ENCODE results near the gene MRGPRE.

Gene MRGPRE

DNA sequence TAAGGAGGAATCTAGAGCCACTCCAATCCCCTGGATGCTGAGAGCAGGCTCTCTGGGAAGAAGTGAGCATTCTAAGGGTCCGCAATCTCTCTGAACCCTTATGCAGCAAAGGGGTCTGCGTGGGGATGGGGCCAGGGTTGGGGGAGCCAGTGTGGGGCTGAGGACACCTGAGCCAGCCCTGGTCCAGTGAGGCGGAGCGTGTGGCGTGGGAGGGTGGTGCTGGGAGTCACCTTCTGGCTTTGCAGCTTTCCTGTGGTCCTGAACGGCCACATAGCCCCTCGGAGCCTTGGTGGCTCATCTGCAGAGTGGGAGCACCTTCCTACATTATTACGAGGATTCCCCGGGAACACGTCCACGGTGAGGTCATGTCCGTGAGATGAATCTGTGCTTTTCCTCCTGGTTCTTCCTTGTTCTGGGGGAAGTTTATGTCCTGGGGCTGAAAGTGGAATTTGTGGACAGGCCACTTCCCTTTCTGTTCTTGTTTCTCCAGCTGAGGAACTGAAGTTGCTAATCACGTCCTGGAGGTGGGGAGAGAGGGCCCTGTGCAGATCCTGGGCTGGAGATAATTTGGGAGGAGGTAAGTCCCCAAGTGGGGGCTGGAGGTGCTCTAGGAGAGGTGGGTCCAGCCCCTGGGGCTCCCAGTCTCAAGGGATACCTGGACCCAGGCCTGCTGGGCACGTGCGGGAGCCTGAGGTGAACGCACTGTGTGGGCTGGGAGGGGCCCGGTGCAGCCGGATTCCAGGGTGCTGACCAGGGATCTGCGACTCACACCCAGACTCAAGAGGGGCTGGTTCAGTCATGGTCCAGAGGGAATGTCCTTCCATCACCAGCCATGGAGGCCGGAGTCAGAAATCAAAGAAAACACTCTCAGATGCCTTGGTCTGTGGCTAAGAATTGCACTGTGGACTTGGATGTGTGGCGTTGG is 6.1 kb downstream of the MRGPRE start:
- DNase-seq, result no peak

GRCh38 chr11:3225159-3225758 is 7.0 kb downstream of the MRGPRE start:
- DNase-seq, result no peak

DNA sequence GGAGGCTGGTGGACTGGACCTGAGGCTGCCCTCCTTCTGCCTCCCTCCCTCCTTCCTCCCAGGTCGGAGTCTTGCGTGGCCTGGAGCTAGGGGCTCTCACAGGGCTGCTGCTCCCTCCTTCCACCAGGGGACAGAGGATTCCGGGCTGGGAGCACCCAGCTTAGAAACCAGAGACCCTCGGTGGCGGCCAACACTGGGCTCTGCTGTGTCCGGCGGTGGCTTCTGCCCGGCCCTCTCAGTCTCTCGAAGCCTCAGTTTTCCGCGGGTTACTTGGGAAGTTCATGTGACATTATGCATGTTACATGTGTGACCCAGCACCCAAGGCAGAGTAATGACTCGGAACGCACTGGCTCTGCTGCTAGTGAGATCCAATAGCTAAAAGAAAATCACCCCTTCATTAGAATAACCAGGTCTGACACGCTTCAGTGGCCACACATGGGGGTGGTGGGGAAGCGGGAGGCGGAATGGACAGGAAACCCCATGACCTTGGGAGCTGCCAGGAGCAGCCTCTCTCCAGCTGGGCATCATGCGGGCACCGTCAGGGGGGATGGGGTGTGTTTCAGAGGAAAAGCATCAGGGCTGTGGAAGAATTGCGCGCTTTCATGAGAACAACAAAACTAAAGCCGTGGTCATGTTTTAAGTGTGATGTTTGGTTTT is 7.7 kb downstream of the MRGPRE start:
- no peak for DNase-seq

GRCh38 chr11:3223932-3224381 is 8.3 kb downstream of the MRGPRE start:
- no peak for DNase-seq

- DNase-seq, result no peak
Observed at GRCh38 chr11:3222941-3223915, 9.0 kb downstream of the MRGPRE start.

DNA sequence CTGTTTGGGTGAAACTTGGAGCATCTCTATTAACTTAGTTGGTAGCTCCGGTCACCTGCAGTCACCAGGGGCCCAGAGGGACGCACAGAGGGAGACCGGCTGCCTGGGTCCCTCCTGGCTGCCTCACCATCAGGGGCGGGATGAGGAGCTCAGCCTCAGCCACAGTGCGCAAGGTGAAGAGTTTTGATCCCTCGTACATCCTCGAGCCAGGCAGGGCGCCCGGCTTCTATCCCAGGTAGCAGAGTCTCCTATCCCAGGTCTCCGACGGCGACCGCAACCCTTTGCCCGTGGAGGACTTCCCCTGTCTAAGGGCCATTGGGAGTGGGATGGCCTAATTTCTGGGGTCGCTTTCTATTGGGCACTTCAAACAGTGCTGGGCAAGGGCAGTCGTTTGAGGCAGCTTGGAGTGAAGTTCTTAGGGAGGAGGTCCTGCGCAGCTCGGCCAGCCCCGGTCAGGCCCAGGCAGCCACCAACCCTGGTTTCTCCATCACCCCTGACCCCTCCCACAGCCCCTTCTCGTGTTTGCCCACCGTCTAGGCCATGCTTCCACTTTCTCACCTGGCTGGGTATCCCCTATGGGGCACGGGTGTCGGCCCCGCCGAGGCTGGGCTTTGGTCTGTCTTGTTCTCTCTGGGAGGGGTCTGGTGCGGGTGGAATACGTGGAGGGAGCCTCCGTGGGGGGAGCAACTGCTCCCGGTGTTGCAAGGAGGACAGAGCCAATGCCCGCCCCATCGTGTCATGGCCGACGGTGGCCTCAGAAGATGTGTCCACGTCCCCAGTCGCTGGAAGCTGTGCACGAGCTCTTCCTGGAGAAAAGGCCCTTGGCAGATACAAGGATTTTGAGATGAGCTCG is 10.0 kb downstream of the MRGPRE start:
- no peak for DNase-seq

DNA sequence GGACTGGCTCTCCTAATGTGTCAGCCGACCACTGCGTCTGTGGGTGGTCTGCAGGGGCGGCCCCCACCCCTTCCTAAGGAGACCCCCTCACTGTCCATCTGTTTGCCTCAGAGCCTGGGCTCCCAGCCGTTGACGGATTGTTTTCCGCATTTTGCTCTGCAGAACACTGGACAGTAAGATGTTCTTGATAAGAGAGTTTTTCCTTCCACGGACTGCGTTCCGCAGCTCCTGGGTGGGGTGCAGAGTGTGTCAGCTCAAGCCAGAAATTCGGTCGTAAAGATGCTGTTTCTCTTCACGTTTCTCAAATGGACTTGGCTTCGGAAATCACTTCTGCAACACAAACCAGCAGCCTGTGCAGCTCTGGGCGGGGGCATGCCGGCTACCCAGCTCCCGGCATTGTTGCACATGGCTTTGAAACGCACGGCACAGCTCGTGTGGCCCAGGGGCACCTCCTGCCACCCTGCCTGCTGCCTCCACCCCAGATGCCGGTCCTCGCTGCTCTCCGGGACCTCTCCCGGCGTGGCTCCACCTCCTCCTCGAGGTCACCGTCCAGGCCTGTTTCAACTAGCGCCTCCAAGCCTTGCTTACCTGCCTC is 10.7 kb downstream of the MRGPRE start:
- DNase-seq, result no peak

DNA sequence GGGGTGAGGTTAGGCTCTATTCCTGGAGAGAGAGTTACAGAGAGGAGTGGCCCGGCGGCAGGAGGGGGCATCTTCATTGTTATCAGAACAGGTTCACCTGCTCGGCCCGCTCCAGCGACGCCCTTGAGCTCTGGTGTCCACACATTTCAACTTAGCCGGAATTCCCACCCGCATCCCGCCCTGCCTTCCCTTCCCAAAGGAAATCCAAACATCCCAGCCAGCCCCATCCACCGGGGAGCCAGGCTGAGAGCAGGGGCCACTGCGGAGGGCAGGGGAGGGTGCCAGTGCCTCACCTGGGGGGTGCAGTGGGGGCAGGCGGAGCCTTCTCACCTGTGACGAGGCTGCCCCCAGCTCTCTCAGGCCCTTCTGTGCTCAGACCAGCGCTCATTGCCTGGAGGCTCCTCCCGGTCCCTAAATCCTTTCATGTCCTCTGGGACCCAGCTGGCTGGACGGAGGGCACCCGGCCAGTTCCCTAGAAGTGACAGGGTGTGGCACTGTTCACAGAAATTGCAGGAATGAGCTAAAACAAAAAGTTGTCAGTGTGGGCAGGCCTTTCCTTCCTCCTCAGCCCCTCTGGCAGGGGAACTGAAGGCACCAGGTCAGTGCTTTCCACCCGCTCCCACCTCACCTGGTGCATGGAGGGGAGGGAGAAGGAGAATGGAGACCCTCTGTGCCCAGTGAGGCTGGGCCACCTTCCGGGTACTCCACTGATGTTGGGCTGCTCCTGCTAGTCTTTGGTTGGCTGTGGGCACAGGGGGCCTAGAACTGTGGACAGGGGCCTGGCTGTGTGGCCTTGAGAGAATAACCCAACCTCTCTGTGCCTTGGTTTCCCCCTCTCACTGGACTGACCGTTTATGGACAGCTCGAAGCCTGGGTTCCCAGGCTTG is 11.5 kb downstream of the MRGPRE start:
- no peak for DNase-seq

DNA sequence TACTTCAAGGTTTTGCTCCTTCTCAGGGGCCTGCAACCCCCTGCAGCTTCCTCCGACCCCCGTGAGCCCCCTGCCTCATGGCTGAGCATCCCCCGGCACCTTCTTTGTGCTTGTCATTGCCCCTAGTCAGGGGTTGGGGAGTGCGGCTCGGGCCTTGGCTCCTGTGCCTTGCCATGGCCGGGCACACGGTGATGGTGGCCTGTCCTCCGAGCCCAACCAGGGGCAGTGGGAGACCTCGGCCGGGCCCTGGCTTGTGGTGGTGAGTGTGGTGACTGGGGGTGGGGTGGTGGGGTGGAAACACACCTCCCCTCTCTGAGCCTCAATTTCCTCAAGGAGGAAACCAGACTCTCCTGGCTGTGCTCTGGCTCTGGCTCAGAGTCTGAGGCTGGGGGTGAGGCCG is 12.1 kb downstream of the MRGPRE start:
- DNase-seq, result no peak

DNA sequence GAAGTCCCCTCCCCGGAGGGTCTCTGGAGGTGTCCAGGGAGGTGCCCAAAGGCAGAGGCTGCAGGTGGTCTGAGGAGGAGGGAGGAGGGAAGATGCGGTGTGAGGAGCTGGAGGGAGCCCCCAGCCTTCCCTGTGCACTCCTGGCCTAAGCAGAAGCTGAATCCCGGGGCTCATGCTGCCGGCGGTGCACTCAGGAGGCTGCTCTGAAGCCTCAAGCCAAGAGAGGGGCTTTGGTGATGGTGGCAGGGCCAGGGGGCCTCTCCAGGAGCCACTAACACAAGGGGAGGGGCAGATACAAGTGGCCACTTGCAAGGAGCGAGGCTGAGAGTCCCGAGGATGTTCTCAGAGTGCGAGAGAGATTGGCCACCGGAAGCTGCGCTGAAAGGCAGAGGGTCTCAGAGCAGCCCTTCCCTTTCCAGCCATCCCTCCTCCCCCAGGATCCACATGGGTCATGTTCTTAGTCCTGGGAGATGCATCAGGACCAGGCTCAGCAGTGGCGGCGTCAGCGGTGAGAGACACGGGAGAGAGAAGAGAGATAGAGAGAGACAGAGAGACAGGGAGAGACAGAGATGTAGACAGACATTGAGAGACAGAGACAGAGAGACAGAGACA is 12.8 kb downstream of the MRGPRE start:
- no peak for DNase-seq

DNA sequence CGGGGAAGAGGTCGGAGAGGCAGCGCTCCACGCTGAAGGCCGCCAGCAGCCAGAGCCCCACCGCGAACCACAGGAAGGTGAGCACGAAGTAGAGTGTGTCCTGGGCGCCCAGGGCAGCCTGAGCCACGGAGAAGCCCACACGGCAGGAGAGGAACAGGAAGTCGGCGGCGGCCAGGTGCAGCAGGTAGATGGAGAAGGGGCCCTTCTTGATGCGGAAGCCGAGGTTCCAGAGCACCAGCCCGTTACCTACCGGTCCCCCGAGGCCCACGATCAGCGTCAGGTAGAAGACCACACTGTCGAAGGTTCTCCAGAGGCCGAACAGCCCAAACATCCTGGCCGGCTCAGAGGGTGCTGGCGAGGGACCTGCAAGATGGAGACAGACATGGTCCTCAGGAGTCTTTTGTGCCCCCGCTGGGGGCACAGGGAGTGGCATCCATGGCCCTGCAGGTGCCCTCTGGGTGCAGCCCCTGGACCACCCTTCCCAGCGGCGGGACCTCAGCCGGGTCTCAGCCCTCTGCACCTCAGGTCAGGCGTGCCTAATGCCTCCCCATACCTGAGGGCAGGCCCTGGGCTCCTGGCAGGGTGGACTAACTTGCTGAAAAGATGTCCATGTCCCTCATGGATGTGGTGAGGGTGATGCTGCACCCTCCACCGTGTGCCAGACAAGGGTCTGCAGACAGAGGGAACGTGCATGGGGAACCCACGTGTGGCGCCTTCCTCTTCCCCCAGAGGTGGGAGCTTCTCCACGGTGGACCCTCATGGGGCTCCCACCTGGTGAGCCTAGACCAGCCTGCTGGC is 13.5 kb downstream of the MRGPRE start, which contains the start of gene MRGPRG:
MRGPRG (minus strand) TSS at position 331 of the 798 bp plus-strand sequence; CDS start at position 331, 0 bp downstream.
- no peak for DNase-seq

- no peak for DNase-seq
Observed at GRCh38 chr11:3217818-3218482, 14.3 kb downstream of the MRGPRE start.

- DNase-seq, result no peak
Observed at GRCh38 chr11:3216027-3216525, 16.1 kb downstream of the MRGPRE start.

GRCh38 chr11:3215346-3216026 is 16.7 kb downstream of the MRGPRE start:
- no peak for DNase-seq

DNA sequence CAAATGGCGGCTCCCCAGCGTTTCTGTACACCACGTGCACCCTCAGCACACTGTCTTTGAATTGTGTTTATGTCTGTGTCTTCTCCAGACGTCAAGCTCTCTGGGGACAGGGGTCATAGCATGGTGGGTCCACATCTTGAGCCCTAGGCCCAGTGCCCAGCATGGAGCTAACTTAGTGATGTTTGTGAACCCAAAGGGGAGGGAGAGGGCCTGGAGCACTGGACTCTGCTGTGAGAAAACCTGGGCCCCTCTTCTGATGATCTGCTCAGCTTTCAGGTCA is 17.9 kb downstream of the MRGPRE start:
- DNase-seq, result no peak

GRCh38 chr11:3213659-3214419 is 18.4 kb downstream of the MRGPRE start:
- no peak for DNase-seq

- DNase-seq, result no peak
Observed at GRCh38 chr11:3208272-3208671, 23.9 kb downstream of the MRGPRE start.
